GM19328 (cell line): ENCODE measurements around the gene CD164.

Source experiments
- ATAC-seq: cut with Tn5 transposase; IDR thresholded peaks from one replicate; pipeline ENCODE4 v1.9.1; 2021; ENCODE audit warnings: mild to moderate bottlenecking, moderate library complexity; ENCODE audit not compliant: unreplicated experiment

The CD164 gene

DNA sequence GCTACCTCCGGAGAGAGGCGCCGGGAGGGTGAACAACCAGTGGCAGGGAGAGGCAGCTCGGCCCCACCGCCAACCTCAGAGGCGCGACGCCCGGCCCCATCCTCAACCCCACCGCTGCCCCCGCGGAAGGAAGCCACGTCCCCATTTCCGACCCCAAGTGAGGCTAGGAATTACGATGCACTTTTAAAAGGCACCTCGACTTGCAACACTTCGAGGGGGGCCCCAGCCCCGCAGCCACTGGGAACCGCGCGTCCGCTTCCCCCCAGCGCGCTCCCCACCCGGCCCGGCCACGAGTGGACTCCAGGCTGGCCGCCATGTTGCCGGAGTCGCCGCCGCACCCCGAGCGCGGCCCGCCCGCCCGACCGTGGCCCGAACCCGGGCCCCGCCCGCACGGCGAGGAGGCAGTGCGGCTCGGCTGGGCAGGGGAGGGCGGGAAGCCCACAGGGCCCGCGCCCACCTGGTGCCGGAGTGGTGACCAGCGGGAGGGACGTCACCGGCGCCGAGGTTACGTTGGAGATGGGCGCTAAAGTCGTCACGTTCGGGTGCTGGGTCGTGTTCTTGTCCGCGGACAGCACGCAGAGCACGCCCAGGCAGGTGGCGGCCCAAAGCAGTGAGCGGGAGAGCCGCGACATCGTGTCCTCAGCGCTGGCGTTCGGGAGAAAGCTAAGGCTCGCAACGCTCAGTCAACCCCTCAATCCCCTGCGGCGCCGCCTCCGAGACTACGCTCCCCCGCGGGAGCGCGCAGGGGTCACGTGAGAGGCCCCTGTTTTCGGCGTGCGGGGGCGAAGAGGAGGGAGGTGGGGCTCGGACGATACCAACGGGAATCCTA lies at the start of gene CD164:
Gene CD164, minus strand, starts transcription at position 721 of the 829 bp plus-strand sequence. Its CDS starts 89 bp downstream, at position 632.
- peak; percentile 48 for ATAC-seq

DNA sequence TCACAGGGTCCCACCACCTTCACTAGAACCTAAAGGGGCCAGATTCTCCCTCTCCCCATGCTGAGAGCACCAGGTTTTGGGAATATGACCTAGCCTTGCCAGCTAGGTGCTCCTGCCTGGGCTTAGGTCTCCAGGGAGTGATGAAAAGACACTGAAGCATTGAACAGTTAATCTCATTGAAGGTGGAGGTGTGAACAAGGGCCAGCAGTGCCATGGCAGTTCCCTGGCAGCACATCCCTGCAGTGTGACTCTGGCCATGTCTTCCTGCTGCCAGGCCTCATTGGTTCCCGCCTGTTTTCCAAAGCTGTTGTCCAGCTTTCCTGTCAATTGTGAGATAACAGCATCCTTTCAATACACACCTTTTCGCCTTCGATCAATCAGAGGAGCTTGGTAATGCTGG lies 47.2 kb upstream of the CD164 start:
- ATAC-seq, result no peak

DNA sequence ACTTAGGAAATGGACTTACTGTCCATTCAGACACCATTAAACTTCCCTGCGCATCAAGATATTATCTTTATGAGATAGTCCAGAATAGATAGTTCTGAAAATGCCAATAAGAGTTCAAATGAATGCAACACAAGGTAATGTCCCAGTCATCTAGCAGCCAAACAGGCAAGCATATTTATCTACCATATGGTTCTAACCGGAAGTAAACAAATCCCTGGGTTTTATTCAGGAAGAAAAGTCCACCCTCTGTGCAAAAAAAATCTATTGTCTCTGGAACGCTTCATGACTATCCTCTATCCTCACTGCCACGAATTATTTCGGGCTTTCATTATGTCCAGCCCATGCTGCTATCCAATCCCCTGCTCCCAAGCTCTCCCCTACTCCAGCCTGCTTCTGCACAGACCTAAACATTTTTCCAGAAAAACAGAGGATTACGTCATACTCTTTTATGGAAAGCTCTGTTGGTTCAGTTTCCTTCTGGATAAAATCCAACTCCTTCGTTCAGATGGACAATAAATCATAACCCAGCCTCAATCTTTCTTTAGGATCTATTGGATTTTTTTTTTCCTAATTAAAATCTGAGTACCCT lies 46.7 kb upstream of the CD164 start:
- no peak for ATAC-seq

DNA sequence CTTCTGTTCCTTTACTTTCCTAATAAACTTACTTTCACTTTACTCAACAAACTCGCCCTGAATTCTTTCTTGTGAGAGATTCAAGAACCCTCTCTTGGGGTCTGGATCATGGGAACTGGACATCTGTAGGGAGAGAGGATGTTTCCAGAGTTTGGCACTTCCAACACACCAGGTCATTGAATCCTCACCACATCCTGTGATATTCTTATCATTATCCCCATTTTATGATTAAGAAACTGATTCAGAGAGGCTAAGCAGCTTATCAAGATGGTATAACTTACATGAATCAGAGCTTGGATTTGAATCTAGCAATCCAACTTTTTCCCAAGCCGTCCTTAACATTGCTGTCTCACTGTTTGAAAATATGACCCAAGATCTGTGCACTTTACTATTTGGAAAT lies 42.7 kb upstream of the CD164 start:
- no peak for ATAC-seq

DNA sequence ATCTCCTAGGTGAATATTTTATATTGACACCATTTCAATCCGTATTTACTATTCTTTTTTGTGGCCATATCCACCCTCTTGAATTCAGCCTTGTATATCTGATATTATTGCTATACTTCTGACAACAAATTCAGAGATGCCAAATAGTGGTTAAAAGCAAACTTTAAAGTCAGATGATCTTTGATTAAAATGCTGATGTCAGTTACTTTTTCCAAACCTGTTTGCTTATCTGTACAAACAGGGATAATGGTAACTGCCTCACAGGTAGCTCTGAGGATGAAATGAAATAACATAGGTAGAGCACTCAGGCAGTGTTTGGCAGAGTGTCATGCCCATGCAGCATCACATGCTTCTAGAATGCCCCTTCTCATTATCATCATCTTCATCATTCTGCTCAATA lies 38.9 kb upstream of the CD164 start:
- no peak for ATAC-seq

DNA sequence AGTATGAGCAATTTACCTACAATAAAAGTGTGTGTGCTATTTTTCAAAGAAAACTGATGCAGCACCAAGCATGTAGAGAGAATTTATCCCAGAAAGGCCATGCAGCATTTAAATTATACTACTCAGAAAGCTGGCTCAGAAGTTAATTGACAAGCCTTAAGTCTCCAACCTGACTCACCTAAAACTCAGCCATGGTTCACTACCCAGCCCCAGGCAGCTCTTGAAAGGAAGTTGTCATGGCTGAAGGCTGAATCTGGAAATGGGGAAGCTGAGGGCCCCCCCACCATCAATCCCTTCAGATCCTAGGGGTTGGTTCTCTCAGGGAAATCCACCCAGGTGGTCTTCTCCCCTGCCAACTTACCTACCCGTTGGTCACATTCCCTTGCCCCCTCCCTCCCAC lies 38.5 kb upstream of the CD164 start:
- no peak for ATAC-seq

DNA sequence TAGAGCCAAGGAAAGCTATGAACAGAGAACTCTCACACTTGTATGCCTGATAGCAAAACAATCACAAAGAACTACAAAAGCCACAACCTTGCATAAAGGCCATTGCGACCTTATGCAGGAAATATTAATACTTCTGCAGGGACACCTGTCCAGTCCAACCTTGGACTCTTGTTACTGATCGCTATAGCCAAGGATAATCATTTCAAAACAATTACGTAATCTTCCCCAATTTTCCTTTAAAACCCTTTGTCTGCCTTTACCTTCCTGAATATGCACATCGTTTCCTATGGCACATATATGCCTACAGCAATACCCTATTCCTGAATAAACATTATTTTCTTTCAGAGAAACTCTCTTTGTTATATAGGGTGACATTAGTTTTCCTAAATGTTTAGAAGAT lies 35.4 kb upstream of the CD164 start:
- no peak for ATAC-seq

DNA sequence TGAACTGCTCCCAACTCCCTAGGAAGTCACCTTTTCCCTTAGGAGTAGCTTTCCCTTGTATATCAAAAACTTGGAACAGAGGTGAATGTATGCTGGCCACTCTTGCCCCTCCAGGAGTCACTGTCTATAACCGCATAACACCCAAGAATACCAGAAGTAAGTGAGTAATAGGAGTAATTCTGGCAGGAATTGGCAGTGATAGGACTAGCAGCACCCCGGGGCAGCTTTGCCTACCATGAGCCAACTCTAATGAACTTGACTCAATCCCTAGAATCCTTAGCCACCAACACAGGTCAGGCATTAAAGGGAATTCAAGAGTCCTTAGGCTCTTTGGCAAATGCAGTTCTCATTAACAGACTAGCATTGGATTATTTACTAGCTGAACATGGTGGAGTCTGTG lies 28.8 kb upstream of the CD164 start:
- no peak for ATAC-seq

DNA sequence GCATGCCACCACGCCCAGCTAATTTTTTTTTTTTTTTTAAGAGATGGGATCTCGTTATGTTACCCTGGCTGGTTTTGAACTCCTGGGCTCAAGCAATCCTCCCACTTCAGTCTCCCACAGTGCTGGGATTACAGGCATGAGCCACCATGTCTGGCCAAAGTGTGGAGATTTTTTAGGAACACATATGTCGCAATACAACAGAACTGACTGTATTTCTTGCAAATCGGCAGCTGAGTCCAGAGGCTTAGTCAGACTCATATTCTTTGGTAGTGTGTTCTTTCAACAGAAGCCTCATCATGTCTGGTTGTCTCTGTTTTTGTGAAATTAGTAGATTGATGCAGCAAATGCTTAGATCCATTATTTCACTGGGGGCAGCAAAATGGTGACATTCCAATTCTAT lies 23.9 kb upstream of the CD164 start:
- ATAC-seq, result no peak

DNA sequence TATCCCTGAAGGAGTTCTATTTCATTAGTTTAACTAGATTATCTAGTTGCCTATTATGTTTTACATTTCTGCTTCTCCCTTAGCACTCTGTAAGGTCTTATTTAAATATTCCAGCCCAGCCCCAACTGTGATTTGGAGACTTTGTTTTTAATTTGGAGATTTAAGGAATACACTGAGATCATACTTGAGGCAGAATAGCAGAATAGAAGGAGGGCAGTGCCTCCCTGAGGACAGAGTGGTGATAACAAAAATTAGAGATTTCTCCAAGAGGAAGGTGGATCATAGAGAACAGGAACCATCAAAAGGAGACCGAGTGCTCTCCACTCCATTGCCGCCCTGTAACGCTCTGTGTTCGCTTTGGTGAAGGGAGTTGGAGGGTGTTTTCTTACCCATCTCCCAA lies 14.8 kb upstream of the CD164 start:
- ATAC-seq, result no peak

DNA sequence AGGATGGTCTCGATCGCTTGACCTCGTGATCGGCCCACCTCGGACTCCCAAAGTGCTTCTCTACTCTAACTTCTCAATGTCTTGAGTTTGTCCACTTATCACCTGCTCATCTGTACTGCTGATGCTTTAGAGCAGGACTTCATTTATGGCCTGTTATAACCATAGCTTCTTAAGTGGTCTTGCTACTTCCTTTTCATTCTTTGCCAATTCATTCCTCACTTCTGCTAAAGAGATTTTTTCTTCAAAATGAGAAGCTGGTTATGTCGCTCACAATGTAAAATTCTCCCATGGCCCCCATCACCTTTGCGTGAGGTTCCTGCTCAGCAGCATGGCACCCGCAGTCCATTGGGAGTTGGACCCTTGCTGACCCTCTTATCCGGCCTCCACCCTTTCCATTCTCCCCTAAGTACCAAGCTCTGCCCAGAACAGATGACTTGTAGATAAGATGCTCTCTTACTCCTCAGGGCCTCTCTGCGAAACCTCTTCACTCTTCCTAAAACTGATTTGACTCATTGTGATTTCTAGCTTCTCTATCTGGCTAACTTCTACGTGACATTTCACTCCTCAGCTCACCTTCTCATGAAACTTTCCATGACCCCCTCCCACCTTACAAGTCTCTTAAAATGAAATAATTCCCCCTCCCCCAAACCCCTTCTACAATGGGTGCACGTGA lies 13.9 kb upstream of the CD164 start:
- ATAC-seq, result no peak

DNA sequence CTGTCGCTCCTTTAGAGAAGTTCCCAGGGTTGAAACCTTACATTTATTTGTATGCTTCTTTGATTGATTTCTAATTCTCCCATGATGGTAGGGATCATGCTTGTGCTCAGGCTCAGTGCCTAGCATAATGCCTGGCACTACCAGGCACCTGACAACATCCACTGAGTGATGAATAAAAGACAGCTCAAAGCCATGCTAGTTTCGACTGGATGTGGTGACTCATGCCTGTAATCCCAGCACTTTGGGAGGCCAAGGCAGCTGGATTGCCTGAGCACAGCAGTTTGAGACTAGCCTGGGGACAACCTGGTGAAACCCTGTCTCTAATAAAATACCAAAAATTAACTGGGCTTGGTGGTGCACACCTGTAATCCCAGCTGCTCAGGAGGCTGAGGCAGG lies 11.6 kb upstream of the CD164 start:
- no peak for ATAC-seq

DNA sequence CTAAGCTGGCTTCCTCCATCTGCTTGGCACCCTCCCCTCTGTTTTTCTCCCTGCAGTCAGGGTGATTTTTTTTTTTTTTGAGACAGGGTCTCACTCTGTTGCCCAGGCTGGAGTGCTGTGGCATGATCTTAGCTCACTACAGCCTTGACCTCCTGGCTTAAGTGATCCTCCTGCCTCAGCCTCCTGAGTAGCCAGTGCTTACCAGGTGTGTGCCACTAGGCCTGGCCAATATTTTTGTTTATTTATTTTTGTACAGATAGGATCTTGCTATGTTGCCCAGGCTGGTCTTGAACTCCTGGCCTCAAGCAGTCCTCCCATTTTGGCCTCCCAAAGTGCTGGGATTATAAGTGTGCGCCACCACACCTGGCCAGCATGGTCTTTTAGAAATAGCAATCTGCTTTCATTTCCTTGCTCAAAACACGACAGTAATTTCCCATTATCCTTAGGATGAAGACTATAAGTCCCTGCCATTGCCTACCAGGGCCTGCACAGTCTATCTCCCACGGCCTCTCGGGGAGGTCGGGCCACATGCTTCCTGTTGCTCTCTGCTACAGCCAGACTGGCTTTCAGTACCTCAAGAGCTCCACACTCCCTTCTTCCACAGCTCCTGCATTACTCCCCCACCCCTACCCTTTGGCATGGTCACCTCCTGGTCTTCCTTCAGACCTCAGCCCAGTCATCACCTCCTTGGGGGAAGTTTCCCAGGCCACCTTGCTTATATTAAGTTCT lies 11.1 kb upstream of the CD164 start:
- no peak for ATAC-seq

DNA sequence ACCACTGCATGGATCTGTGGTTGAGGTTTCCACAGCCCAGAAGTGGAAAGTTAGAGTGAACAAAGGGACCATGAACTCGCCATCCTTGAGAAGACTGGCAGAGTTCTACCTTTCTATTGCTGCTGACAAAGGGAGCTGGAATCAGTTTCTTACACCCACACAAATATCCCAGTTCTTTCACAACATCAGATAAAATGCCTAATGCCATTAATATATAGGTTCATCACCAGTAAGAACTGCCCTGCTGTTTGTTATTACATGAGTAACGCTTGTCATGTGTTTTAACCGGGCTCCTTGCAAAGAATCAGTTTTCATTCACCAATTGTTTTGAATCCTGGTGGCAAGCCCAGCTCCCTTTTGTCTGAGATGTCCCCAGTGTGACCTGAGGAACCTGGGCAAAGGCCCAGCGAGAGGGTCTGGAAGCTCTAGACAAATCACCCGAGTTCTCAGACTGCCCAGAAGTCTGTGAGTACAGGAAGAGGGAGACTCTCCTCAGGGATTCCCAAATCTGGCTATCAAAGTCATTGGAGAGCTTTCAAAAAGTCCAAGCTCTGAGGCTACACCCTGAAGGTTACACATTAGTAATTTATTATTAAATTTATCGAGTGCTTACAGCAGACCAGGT lies 7.5 kb upstream of the CD164 start:
- no peak for ATAC-seq

DNA sequence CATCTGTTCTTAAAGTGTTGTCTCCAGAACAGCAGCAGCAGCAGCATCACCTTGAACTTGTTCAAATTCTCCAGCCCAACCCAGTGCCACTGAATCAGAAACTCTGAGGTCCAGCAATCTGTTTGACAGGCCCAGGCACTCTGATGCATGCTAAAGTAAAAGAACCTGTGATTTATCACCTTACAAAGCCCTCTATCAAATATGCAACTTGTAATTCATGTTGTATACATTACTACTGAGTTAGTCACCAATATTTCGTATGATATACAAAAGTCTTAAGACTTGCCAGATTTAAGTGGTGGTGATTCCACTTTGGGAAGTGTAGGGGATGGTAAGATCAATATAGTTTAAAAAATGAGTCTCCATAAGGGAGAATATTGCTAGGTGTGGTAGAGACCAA lies 6.0 kb upstream of the CD164 start:
- ATAC-seq, result no peak

DNA sequence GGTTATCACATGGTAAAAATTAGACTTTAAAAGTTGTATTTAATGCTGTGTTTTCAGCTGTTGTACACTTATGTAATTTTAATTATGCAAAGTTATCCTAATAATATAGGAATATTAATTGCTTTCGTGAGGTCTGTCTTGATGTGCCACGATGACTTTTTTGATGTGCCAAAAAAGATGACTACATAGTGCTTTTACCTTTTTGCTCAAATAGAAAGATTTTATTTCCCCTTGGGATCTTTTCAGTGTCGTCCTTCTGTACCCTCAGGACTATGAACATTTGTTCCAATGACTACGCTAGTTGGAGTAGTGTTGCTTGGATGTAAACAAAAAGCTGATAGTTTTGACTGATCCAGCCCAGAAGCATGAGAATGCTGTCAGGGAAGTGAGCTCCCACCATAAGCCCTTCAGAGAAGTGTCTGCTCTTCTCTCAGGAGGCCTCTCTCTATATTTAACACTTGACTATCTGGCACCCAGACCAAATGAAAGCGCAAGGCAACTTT lies 1.2 kb upstream of the CD164 start:
- no peak for ATAC-seq

DNA sequence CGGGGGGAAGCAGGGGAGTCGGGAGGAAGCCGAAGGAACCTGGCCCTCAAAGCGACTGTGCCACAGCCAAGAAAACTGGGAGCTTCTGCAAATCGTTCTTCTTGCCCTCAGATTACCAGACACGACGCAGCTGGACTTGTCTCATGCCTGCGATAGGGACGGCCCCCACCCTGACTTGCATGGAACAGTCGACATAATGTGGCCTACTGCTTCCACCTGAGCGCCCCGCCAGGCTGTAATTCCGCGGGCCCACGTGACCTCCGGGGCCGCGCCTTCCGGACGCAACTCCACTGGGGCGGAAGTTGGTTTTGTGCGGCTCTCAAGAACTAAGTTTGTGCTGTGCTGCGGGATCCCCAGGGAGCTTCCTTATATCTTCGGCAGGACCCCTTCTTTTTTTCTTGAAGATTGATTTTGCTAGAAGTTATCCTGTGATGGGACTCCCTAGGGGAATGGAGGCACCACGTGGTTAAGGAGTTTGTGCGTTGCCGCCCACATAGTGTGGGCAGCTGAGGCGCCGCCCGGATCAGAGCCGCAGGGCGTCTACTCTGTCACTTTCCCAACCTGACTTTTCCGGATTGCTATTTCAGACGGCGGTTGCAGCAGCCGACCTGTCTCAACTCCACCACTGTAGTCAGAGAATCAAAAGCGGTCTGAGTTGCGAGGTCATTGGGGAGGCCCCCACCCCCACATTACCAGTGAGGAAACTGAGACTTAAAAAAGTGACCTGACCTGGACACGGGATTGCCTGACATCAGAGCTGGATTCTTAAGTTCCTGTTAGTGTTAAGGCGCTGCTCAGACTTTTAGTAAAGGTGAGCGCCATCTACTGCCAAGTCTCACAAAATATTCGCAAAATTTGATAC lies 540 bp upstream of the CD164 start:
- ATAC-seq, result peak; percentile 64

DNA sequence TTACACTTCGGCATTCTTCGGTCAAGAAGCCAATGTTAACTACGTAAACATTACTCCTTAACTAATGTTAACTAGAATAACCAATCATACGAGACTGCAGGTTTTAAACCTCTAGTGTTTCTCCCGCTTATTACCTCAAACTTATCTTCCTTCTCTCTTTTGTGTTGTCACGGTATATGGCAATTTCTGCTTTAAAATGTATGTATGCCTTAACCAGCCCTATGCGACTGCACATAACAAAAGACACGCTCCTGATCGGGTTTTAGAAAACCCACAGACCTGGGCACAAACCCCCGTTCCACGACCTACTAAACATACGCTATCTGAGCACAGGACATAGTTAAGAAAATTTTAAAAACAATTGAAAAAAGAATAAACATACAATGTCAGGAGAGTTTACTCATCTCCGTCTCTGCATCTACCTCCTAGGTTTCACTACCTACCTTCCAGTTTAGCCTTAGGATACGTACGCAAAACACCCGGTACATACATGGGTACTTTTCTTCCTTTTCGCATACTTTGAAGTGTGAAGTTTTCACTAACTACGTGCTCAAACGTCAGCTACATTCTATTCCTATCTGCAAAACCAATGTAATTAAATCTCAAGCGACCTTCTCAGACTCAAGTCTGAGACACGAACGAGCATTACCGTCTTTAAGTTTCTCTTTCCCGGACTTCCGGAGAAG lies 1.1 kb downstream of the CD164 start:
- no peak for ATAC-seq

DNA sequence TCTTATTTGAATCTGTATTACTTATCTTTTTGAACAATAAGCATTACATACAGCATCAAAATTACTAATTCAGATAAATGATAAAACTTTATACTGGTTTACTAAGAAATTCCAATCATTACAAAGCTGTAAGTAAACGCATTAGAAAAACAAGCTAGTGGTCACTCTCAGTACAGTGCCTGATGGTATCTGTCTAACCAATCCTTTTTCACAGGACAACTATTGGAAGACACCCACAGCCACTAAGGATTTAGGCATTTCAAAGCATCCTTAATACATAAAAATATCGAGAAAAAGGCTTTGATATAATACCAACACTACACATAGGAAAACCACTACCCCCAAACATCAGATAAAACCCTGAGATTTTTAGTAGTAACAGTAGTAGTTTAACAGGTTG lies 2.6 kb downstream of the CD164 start:
- no peak for ATAC-seq
